SK-N-SH (cell line): ENCODE data around the gene SELPLG. TPM values are rescaled to one million over a fixed set of nuclear protein-coding genes. Genes with fewer than 3 reads are reported as not detected.
A peak's percentile ranks its signal among the peaks of the same experiment; 100 is the strongest.

Experiments used
- CTCF ChIA-PET: fragments of 300-600, 350-600 bp; formaldehyde crosslinking; extraction: SDS; loops from one replicate; lab custom pipeline; 2021; lab: Yijun Ruan, JAX
- POLR2A ChIA-PET: fragments of 350-600 bp; sonication (Branson Sonifier 250); formaldehyde crosslinking; extraction: SDS; loops from one replicate; lab custom pipeline; 2020; ENCODE audit warnings: antibody characterized with exemption, inconsistent platforms; lab: Yijun Ruan, JAX
- DNase-seq: peaks from one replicate; pipeline ENCODE4 v3.0.0; 2012
- H2AFZ ChIP-seq: fragments of 200-600 bp; sonication (generic); 2 replicates; pipeline ENCODE4 v1.8.1; 2016; ENCODE audit warnings: antibody characterized with exemption, mild to moderate bottlenecking, low read depth
- H3F3A ChIP-seq: fragments of 200-600 bp; sonication (generic); replicated peaks from 2 replicates; pipeline ENCODE3; 2016; ENCODE audit warnings: antibody characterized with exemption, mild to moderate bottlenecking; ENCODE audit not compliant: insufficient read depth
- H3K27ac ChIP-seq, 2 experiments: fragments of 200-500 bp in 1 of 2; fragments of 200-600 bp in 1 of 2; sonication (Bioruptor generic) in 1 of 2; sonication (generic), shearing (Covaris generic) in 1 of 2; 2 replicates each; pipeline versions ENCODE4 v1.5.1 to v1.6.1; 2014 to 2016; ENCODE audit warnings: low read depth in 2 of 2, inconsistent platforms in 1 of 2, low read length in 1 of 2, mild to moderate bottlenecking in 1 of 2, mixed read lengths in 1 of 2
- H3K27me3 ChIP-seq: fragments of 200-600 bp; sonication (generic), shearing (Covaris generic); 2 replicates; pipeline ENCODE4 v1.6.1; 2016; ENCODE audit warnings: mixed run types; ENCODE audit not compliant: insufficient read depth
- H3K36me3 ChIP-seq, 2 experiments: fragments of 200-500 bp in 1 of 2; fragments of 200-600 bp in 1 of 2; sonication (Bioruptor generic) in 1 of 2; sonication (generic) in 1 of 2; replicated peaks in 1 of 2; 2 replicates each; pipeline versions ENCODE3 to v1.5.1; 2014 to 2016; ENCODE audit warnings: low read length in 1 of 2, mild to moderate bottlenecking in 1 of 2; ENCODE audit not compliant: insufficient read depth in 2 of 2, control insufficient read depth in 1 of 2
- H3K4me1 ChIP-seq, 2 experiments: fragments of 200-500 bp in 1 of 2; fragments of 200-600 bp in 1 of 2; sonication (Bioruptor generic) in 1 of 2; sonication (generic), shearing (Covaris generic) in 1 of 2; 2 replicates each; pipeline versions ENCODE4 v1.5.1 to v1.6.1; 2014 to 2016; ENCODE audit warnings: low read depth in 1 of 2, low read length in 1 of 2, mixed run types in 1 of 2; ENCODE audit not compliant: insufficient read depth in 2 of 2, control insufficient read depth in 1 of 2
- H3K4me2 ChIP-seq: fragments of 200-600 bp; sonication (generic), shearing (Covaris generic); 2 replicates; pipeline ENCODE4 v1.6.1; 2017; ENCODE audit warnings: mixed run types
- H3K4me3 ChIP-seq, 2 experiments: fragments of 200-500 bp in 1 of 2; fragments of 200-600 bp in 1 of 2; sonication (Bioruptor generic) in 1 of 2; sonication (generic), shearing (Covaris generic) in 1 of 2; 2 replicates each; pipeline versions ENCODE4 v1.5.1 to v1.8.1; 2014 to 2016; ENCODE audit warnings: low read depth in 2 of 2, inconsistent platforms in 1 of 2, low read length in 1 of 2, mild to moderate bottlenecking in 1 of 2, mixed read lengths in 1 of 2, moderate library complexity in 1 of 2
- H3K79me2 ChIP-seq: fragments of 200-600 bp; sonication (generic); 2 replicates; pipeline ENCODE4 v1.8.1; 2017; ENCODE audit warnings: mild to moderate bottlenecking; ENCODE audit not compliant: insufficient read depth
- H3K9ac ChIP-seq: fragments of 200-600 bp; sonication (generic); 2 replicates; pipeline ENCODE4 v1.6.1; 2017; ENCODE audit warnings: mixed run types
- H3K9me2 ChIP-seq: fragments of 200-600 bp; sonication (generic); 2 replicates; pipeline ENCODE4 v1.6.1; 2017; ENCODE audit warnings: mixed run types
- H3K9me3 ChIP-seq: fragments of 200-600 bp; sonication (generic); 2 replicates; pipeline ENCODE4 v1.6.1; 2017; ENCODE audit warnings: mixed run types, mild to moderate bottlenecking, moderate library complexity
- H4K20me1 ChIP-seq: fragments of 200-600 bp; sonication (generic); 2 replicates; pipeline ENCODE4 v1.6.1; 2017; ENCODE audit warnings: mild to moderate bottlenecking, mixed run types; ENCODE audit not compliant: insufficient read depth
- CHD2 ChIP-seq: fragments of 150-350 bp; IDR thresholded peaks from 2 replicates; pipeline ENCODE4 v1.6.1; 2018; ENCODE audit warnings: low read length; ENCODE audit not compliant: partially characterized antibody
- EP300 ChIP-seq, 2 experiments: IDR thresholded peaks; 2 replicates each; pipeline versions ENCODE4 v1.4.0 to v1.6.1; 2012; ENCODE audit warnings: borderline replicate concordance in 1 of 2, low read depth in 1 of 2, low read length in 1 of 2
- EZH2phosphoT487 ChIP-seq: fragments of 200-600 bp; sonication (generic); IDR thresholded peaks from 2 replicates; pipeline ENCODE4 v1.6.1; 2017; ENCODE audit warnings: low read depth, mixed run types, mild to moderate bottlenecking, antibody characterized with exemption, moderate library complexity, borderline replicate concordance
- FOSL2 ChIP-seq: IDR thresholded peaks from 2 replicates; pipeline ENCODE4 v1.4.0; 2012; ENCODE audit warnings: low read depth, mild to moderate bottlenecking, moderate library complexity, borderline replicate concordance
- FOXJ3 ChIP-seq: sonication (generic); formaldehyde crosslinking; IDR thresholded peaks from 2 replicates; pipeline ENCODE4 v1.5.1; 2020; ENCODE audit warnings: mild to moderate bottlenecking, missing genetic modification reagents
- FOXM1 ChIP-seq: IDR thresholded peaks from 2 replicates; pipeline ENCODE4 v1.4.0; 2012; ENCODE audit warnings: low read depth, mild to moderate bottlenecking
- GABPA ChIP-seq: IDR thresholded peaks from 2 replicates; pipeline ENCODE4 v1.4.0; 2012; ENCODE audit warnings: low read depth, mild to moderate bottlenecking
- GATA2 ChIP-seq: sonication (generic); formaldehyde crosslinking; IDR thresholded peaks from 2 replicates; pipeline ENCODE4 v1.5.0; 2020; ENCODE audit warnings: mild to moderate bottlenecking, missing genetic modification reagents
- JUND ChIP-seq: IDR thresholded peaks from 2 replicates; pipeline ENCODE4 v1.4.0; 2012
- MEF2A ChIP-seq: IDR thresholded peaks from 2 replicates; pipeline ENCODE4 v1.4.0; 2012; ENCODE audit warnings: low read depth, borderline replicate concordance
- MXI1 ChIP-seq: IDR thresholded peaks from 2 replicates; pipeline ENCODE4 v1.6.1; 2012; ENCODE audit warnings: mild to moderate bottlenecking, low read depth, low read length, improper control_type of control experiment
- NFIC ChIP-seq: IDR thresholded peaks from 2 replicates; pipeline ENCODE4 v1.4.0; 2012; ENCODE audit warnings: borderline replicate concordance
- NRF1 ChIP-seq: IDR thresholded peaks from 2 replicates; pipeline ENCODE4 v1.6.1; 2012; ENCODE audit warnings: low read depth, mild to moderate bottlenecking, low read length
- RAD21 ChIP-seq: IDR thresholded peaks from 2 replicates; pipeline ENCODE4 v1.6.1; 2012; ENCODE audit warnings: mild to moderate bottlenecking, low read length
- SMC3 ChIP-seq: IDR thresholded peaks from 2 replicates; pipeline ENCODE4 v1.6.1; 2012; ENCODE audit warnings: low read depth, low read length, improper control_type of control experiment
- WGBS: methylation state at CpG from one replicate; pipeline ENCODE4 v1.1.6; 2017; ENCODE audit warnings: low lambda C conversion rate; 5-methylcytosine and 5-hydroxymethylcytosine counted together
- polyA plus RNA-seq, 3 experiments: library from polyadenylated mRNA; depleted of rRNA; stranded (reverse); fragments of >200 nt; gene quantifications; 2 replicates each; pipeline ENCODE4 v1.2.3, GENCODE V29; 2012
- TF ChIP-seq, protein P1 (sequence below): IDR thresholded peaks from 2 replicates; pipeline ENCODE4 v1.6.1; 2012; ENCODE audit warnings: mild to moderate bottlenecking, low read depth, low read length, moderate library complexity
- TF ChIP-seq, protein P2 (sequence below): fragments of 150-350 bp; IDR thresholded peaks from 2 replicates; pipeline ENCODE4 v1.6.1; 2017; ENCODE audit warnings: antibody characterized with exemption, low read length, low read depth, borderline replicate concordance
- TF ChIP-seq, protein P3 (sequence below): fragments of 150-350 bp; IDR thresholded peaks from 2 replicates; pipeline ENCODE4 v1.6.1; 2016; ENCODE audit warnings: mild to moderate bottlenecking, low read depth, low read length
- TF ChIP-seq, protein P4 (sequence below): IDR thresholded peaks from 2 replicates; pipeline ENCODE4 v1.4.0; 2012; ENCODE audit warnings: low read depth, borderline replicate concordance
- TF ChIP-seq, protein P5 (sequence below): IDR thresholded peaks from 2 replicates; pipeline ENCODE4 v1.4.0; 2012; ENCODE audit warnings: low read depth

SELPLG gene
- polyA plus RNA-seq, 1 of the 3 experiments (the other 2 are of a cell fraction), result 2.8 TPM

DNA sequence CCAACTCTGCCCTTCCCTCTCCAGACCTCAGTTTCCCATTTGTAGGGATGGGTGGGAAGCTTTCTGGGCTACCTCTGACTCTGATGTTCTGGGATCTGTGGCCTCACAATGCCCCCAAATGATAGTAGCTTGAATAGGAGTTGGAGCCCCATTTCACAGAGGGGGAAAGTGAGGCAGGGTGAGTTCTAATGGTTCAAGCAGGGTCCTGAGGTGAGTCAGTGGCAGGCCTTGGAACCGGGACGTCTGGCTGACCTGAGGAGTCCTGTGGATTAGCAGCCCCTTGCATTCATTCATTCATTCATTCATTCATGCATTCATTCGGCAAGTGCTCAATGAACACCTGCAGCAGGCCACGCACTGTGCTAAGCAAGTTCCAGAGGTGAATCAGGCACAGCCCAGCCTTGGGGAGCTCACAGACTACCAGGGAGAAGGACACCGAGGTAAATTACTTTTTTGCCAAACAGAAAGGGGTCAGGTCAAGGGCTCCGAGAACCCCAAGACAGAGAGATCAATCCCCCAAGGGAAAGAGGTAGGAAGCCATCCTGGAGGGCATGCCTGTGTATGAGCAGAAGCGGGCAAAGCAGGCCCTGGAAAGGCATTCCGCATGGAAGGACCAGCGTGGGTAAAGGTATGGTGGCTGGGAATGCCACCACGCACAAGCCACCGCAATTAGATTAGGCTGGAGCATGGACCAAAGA is 35.0 kb downstream of the SELPLG start:
- POLR2A ChIA-PET, result no interaction called here
- no peak for DNase-seq
- H3K4me3 ChIP-seq, result peak overlapping the region in 1 of 2 experiments; percentile 28; a peak in 1 of 4 replicates
- H3K9ac ChIP-seq, result no peak overlapping the region
- 92% methylated on average over 11 of the region's 11 CpGs for WGBS
- no peaks in the 10 kb centered on the region for H4K20me1 ChIP-seq
- H3K9me2 ChIP-seq, result no peaks in the 10 kb centered on the region
- 0 out of 2 replicates have a peak overlapping the region, but pooled peaks have one; percentile 41 for H2AFZ ChIP-seq
- no peaks in the 10 kb centered on the region for H3K79me2 ChIP-seq
- no peak for TF ChIP-seq RAD21
- no peak for TF ChIP-seq NRF1
- TF ChIP-seq, protein P1, sequence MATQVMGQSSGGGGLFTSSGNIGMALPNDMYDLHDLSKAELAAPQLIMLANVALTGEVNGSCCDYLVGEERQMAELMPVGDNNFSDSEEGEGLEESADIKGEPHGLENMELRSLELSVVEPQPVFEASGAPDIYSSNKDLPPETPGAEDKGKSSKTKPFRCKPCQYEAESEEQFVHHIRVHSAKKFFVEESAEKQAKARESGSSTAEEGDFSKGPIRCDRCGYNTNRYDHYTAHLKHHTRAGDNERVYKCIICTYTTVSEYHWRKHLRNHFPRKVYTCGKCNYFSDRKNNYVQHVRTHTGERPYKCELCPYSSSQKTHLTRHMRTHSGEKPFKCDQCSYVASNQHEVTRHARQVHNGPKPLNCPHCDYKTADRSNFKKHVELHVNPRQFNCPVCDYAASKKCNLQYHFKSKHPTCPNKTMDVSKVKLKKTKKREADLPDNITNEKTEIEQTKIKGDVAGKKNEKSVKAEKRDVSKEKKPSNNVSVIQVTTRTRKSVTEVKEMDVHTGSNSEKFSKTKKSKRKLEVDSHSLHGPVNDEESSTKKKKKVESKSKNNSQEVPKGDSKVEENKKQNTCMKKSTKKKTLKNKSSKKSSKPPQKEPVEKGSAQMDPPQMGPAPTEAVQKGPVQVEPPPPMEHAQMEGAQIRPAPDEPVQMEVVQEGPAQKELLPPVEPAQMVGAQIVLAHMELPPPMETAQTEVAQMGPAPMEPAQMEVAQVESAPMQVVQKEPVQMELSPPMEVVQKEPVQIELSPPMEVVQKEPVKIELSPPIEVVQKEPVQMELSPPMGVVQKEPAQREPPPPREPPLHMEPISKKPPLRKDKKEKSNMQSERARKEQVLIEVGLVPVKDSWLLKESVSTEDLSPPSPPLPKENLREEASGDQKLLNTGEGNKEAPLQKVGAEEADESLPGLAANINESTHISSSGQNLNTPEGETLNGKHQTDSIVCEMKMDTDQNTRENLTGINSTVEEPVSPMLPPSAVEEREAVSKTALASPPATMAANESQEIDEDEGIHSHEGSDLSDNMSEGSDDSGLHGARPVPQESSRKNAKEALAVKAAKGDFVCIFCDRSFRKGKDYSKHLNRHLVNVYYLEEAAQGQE, result no peak
- TF ChIP-seq EZH2phosphoT487, result no peak
- no peak for TF ChIP-seq MEF2A
- TF ChIP-seq MXI1, result no peak
- TF ChIP-seq GABPA, result no peak
- no peak for TF ChIP-seq GATA2 (CRISPR knock-in tag)
- no peak for TF ChIP-seq FOXJ3 (CRISPR knock-in tag)
- TF ChIP-seq, protein P2, sequence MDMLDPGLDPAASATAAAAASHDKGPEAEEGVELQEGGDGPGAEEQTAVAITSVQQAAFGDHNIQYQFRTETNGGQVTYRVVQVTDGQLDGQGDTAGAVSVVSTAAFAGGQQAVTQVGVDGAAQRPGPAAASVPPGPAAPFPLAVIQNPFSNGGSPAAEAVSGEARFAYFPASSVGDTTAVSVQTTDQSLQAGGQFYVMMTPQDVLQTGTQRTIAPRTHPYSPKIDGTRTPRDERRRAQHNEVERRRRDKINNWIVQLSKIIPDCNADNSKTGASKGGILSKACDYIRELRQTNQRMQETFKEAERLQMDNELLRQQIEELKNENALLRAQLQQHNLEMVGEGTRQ, result no peak
- TF ChIP-seq FOXM1, result no peak
- TF ChIP-seq, protein P3, sequence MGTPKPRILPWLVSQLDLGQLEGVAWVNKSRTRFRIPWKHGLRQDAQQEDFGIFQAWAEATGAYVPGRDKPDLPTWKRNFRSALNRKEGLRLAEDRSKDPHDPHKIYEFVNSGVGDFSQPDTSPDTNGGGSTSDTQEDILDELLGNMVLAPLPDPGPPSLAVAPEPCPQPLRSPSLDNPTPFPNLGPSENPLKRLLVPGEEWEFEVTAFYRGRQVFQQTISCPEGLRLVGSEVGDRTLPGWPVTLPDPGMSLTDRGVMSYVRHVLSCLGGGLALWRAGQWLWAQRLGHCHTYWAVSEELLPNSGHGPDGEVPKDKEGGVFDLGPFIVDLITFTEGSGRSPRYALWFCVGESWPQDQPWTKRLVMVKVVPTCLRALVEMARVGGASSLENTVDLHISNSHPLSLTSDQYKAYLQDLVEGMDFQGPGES, result no peak
- TF ChIP-seq, protein P4, sequence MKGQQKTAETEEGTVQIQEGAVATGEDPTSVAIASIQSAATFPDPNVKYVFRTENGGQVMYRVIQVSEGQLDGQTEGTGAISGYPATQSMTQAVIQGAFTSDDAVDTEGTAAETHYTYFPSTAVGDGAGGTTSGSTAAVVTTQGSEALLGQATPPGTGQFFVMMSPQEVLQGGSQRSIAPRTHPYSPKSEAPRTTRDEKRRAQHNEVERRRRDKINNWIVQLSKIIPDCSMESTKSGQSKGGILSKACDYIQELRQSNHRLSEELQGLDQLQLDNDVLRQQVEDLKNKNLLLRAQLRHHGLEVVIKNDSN, result no peak
- TF ChIP-seq FOSL2, result no peak
- TF ChIP-seq SMC3, result no peak
- TF ChIP-seq NFIC, result no peak
- TF ChIP-seq, protein P5, sequence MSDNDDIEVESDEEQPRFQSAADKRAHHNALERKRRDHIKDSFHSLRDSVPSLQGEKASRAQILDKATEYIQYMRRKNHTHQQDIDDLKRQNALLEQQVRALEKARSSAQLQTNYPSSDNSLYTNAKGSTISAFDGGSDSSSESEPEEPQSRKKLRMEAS, result no peak
- TF ChIP-seq CHD2, result no peak
- TF ChIP-seq EP300 (IDR thresholded peaks at IDR 0.05; ENCODE audit: borderline replicate concordance in 1 of 2, low read depth in 1 of 2, low read length in 1 of 2), result no peak
- no peak for TF ChIP-seq JUND
- peaks cover 0 to 26% of the 10 kb centered on the region in 2 experiments; a peak in 1 of 4 replicates for H3K4me1 ChIP-seq
- H3K4me2 ChIP-seq, result 0 out of 2 replicates have a peak overlapping the region, but pooled peaks have one; percentile 91
- H3K27ac ChIP-seq, result peak overlapping the region in 1 of 2 experiments; percentile 83; a peak in 2 of 4 replicates
- no peaks in the 10 kb centered on the region for H3K27me3 ChIP-seq
- H3F3A ChIP-seq, result peaks cover 7% of the 10 kb centered on the region
- CTCF ChIA-PET, result interaction anchor here (0.7 to 1.1 kb wide), 3 partner anchors 19 to 55 kb away, joined by 3 to 5 read pairs (median 4); partner anchors contain the start of gene ISCU
- H3K36me3 ChIP-seq, result no peaks in the 10 kb centered on the region
- no peaks in the 10 kb centered on the region for H3K9me3 ChIP-seq
